GM18870 (cell line): ENCODE data around the gene TMEM9.

ENCODE experiments used
- ATAC-seq: cut with Tn5 transposase; IDR thresholded peaks from one replicate; pipeline ENCODE4 v1.9.1; 2021; ENCODE audit warnings: moderate library complexity; ENCODE audit not compliant: unreplicated experiment

The TMEM9 gene

GRCh38 chr1:201154389-201155165 is at the start of gene TMEM9:
TMEM9 (minus strand) TSS chr1:201154474; CDS start chr1:201153923, 551 bp downstream.
- ATAC-seq: peak; percentile 90

- ATAC-seq: no peak
These were observed 44.3 kb upstream of the TMEM9 start for GRCh38 chr1:201198598-201198997.

- ATAC-seq: no peak
These were observed 39.8 kb upstream of the TMEM9 start for GRCh38 chr1:201194046-201194445.

- no peak for ATAC-seq
These were observed 38.1 kb upstream of the TMEM9 start for GRCh38 chr1:201192261-201192788.

GRCh38 chr1:201191653-201192260 is 37.5 kb upstream of the TMEM9 start:
- no peak for ATAC-seq

GRCh38 chr1:201190624-201191051 is 36.4 kb upstream of the TMEM9 start, which contains the start of gene IGFN1:
IGFN1 (plus strand) TSS chr1:201190824; CDS start chr1:201193294, 2,470 bp downstream.
- ATAC-seq: no peak

GRCh38 chr1:201190005-201190404 is 35.7 kb upstream of the TMEM9 start:
- ATAC-seq: no peak

- ATAC-seq: no peak
These were observed 34.8 kb upstream of the TMEM9 start for GRCh38 chr1:201189085-201189484.

- no peak for ATAC-seq
These were observed 31.9 kb upstream of the TMEM9 start for GRCh38 chr1:201186192-201186591.

- no peak for ATAC-seq
These were observed 31.4 kb upstream of the TMEM9 start for GRCh38 chr1:201185527-201186128.

GRCh38 chr1:201185123-201185453 is 30.8 kb upstream of the TMEM9 start:
- no peak for ATAC-seq

GRCh38 chr1:201184307-201185122 is 30.2 kb upstream of the TMEM9 start:
- no peak for ATAC-seq

- no peak for ATAC-seq
These were observed 29.5 kb upstream of the TMEM9 start for GRCh38 chr1:201183753-201184152.

GRCh38 chr1:201183209-201183608 is 28.9 kb upstream of the TMEM9 start:
- ATAC-seq: no peak

GRCh38 chr1:201181726-201182125 is 27.5 kb upstream of the TMEM9 start:
- no peak for ATAC-seq

GRCh38 chr1:201181323-201181722 is 27.0 kb upstream of the TMEM9 start:
- no peak for ATAC-seq

GRCh38 chr1:201180901-201181300 is 26.6 kb upstream of the TMEM9 start:
- no peak for ATAC-seq

- ATAC-seq: no peak
These were observed 25.9 kb upstream of the TMEM9 start for GRCh38 chr1:201180141-201180540.

- ATAC-seq: no peak
These were observed 24.4 kb upstream of the TMEM9 start for GRCh38 chr1:201178718-201179117.

- no peak for ATAC-seq
These were observed 22.7 kb upstream of the TMEM9 start for GRCh38 chr1:201176940-201177339.
